ENCODE results near the gene PHAF1. TPM values are rescaled to one million over a fixed set of nuclear protein-coding genes. Genes with fewer than 3 reads are reported as not detected.

Gene PHAF1
- total RNA-seq, 4 donors from 2014 or later = 11.4 to 18.9 (median 17.5) TPM

DNA sequence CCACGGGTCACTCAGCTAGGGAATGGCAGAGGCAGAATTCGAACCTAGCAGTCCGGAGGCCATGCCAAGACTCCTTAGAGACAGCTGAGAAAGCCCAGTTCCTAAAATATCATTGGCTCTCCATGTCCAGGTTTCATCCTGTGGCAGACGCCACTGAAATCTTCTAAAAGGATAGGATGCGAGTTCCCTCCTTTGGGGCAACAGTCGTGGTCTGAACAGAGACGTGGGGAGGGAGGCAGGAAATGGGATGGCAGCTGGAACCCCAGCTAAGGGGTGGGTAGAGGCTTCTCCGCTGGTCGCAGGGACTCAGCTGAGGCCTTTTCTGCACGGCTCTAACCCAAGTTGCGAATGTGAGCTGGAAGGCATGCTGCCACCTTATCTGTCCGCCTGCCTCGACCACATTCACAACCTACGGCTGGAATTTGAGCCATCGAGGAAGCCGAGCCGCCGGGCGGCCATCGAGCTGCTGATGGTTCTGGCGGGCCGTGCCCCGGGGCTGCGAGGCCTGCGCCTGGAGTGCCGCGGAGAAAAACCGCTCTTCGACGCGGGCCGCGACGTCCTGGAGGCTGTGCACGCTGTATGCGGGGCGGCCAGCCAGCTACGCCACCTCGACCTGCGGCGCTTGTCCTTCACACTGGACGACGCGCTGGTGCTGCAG lies 52.9 kb downstream of the PHAF1 start:
- Histone ChIP-seq H3K9me3 (no peaks in the 10 kb centered on the region), H3K36me3 (no peaks in the 10 kb centered on the region), H3K4me1 (peaks cover 50 to 52% of the 10 kb centered on the region in 2 donors), H3K4me3 (replicated peaks in 1 of 3) (peak overlapping the region in 1 of 3 donors; percentile 36), H3K27me3 (no peaks in the 10 kb centered on the region), H3K27ac (peak overlapping the region in 1 of 3 donors; percentile 80)
- WGBS, 2 donors = 30 to 56% methylated on average over 11 to 38 of the region's 44 CpGs
- intact Hi-C loops (cut with DNase I) = no loop called here
- no peak for DNase-seq
- TF ChIP-seq, protein P1, sequence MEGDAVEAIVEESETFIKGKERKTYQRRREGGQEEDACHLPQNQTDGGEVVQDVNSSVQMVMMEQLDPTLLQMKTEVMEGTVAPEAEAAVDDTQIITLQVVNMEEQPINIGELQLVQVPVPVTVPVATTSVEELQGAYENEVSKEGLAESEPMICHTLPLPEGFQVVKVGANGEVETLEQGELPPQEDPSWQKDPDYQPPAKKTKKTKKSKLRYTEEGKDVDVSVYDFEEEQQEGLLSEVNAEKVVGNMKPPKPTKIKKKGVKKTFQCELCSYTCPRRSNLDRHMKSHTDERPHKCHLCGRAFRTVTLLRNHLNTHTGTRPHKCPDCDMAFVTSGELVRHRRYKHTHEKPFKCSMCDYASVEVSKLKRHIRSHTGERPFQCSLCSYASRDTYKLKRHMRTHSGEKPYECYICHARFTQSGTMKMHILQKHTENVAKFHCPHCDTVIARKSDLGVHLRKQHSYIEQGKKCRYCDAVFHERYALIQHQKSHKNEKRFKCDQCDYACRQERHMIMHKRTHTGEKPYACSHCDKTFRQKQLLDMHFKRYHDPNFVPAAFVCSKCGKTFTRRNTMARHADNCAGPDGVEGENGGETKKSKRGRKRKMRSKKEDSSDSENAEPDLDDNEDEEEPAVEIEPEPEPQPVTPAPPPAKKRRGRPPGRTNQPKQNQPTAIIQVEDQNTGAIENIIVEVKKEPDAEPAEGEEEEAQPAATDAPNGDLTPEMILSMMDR (IDR thresholded peaks at IDR 0.05) = no peak
- no peak for TF ChIP-seq POLR2A (IDR thresholded peaks at IDR 0.05)

DNA sequence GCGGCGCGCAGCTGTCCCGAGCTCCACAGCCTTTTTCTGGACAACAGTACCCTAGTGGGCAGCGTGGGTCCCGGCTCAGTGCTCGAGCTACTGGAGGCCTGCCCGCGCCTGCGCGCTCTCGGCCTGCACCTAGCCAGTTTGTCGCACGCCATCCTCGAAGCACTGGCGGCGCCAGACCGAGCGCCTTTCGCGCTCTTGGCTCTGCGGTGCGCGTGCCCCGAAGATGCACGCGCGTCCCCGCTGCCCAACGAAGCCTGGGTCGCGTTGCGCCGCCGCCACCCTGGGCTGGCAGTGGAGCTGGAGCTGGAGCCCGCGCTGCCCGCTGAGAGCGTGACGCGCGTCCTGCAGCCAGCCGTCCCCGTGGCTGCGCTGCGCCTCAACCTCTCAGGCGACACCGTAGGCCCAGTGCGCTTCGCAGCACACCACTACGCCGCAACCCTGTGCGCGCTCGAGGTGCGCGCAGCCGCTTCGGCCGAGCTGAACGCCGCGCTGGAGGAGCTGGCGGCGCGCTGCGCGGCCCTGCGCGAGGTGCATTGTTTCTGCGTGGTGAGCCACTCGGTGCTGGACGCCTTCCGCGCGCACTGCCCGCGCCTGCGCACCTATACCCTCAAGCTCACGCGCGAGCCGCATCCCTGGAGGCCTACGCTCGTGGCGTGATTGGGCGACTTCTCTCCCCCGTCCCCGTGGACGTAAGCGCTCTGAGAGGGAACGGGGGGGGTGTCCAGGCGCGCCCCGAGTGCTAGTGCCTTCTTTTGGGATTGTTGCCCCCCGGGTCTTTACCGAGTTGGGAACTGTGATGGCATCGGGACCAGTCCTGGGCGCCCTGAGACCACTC lies 53.6 kb downstream of the PHAF1 start:
- Histone ChIP-seq H3K9me3 (no peaks in the 10 kb centered on the region), H3K36me3 (no peaks in the 10 kb centered on the region), H3K4me3 (replicated peaks in 1 of 3) (peak overlapping the region in 1 of 3 donors; percentile 36), H3K27me3 (no peaks in the 10 kb centered on the region), H3K27ac (peak overlapping the region in 2 of 3 donors; percentile 23 to 80), H3K4me1 (peaks cover 46 to 51% of the 10 kb centered on the region in 2 donors)
- WGBS, 2 donors = 2 to 4% methylated on average over 8 to 52 of the region's 99 CpGs
- DNase-seq = peak; percentile 84 to 85
- intact Hi-C loops (cut with DNase I) = no loop called here
- TF ChIP-seq POLR2A (IDR thresholded peaks at IDR 0.05) = peak in 1 of 2 donors; percentile 47
- TF ChIP-seq, protein P1 (IDR thresholded peaks at IDR 0.05) = peak in 1 of 6 experiments; percentile 16

DNA sequence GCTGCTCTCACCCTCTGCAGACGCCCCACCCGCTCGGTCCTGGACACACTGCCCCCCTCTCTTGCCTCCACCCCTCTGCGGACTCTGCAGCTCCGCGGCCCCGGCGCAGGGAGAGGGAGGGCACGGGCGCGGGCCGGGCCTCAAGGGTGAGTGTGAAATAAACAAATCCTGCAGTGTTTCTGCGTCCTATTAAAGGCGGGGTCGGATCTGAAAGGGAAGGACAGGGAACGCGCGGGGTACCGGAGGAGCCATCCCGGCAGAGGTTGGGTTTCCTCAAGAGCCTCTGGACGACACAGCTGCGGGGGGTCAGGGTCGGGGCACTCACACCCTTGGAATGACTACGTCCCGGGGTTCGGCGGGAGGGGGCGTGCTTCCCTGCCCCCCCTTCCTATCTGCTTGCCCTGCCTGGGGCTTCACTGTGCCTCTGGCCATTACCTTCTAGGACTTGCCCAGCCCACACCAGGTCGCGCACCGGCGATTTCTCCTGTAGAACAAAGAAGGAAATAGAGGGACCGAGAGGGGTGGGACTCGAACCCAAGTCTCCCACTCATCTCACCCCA lies 54.3 kb downstream of the PHAF1 start:
- intact Hi-C loops (cut with DNase I) = no loop called here
- Histone ChIP-seq H3K4me1 (peaks cover 39 to 44% of the 10 kb centered on the region in 2 donors), H3K9me3 (no peaks in the 10 kb centered on the region), H3K27me3 (no peaks in the 10 kb centered on the region), H3K4me3 (replicated peaks in 1 of 3) (peak overlapping the region in 1 of 3 donors; percentile 36), H3K36me3 (no peaks in the 10 kb centered on the region), H3K27ac (peak overlapping the region in 2 of 3 donors; percentile 23 to 80)
- WGBS, 2 donors = 1 to 2% methylated on average over 12 to 20 of the region's 34 CpGs
- TF ChIP-seq, protein P1 (IDR thresholded peaks at IDR 0.05) = no peak
- TF ChIP-seq POLR2A (IDR thresholded peaks at IDR 0.05) = no peak
- DNase-seq = peak; percentile 49 to 50

DNA sequence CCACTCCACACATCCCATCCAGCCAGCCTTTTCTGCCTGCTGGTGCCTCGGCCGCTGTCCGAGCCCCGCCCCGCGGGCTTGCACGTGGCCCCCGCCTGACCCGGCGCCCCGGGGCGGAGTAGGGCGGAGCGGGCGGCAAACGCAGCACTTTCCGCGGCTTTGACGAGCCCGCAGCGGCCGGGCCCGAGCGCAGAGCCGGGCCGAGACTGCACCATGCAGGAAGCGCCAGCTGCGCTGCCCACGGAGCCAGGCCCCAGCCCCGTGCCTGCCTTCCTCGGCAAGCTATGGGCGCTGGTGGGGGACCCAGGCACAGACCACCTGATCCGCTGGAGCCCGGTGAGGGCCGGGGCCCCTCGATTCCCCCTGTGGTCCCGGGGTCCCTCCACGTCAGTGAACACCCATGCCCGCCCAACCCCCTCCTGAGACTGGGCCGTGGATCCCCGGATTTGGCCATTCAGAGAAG lies 54.9 kb downstream of the PHAF1 start, which contains the start of gene HSF4:
TSS of gene HSF4 (plus strand) at position 147 of the 463 bp plus-strand sequence. CDS start at position 214, 67 bp downstream.
- peak; percentile 74 to 76 for DNase-seq

More for the DNA sequence above, 54.9 kb downstream of the PHAF1 start, which contains the start of gene HSF4:
- H3K4me3 ChIP-seq (replicated peaks in 1 of 3) = peak within 1 kb of the TSS in 1 of 3 donors; percentile 36
- peak within 1 kb of the TSS in 2 of 3 donors; percentile 23 to 80 for H3K27ac ChIP-seq
- TF ChIP-seq, protein P1 (IDR thresholded peaks at IDR 0.05) = no peak
- TF ChIP-seq POLR2A (IDR thresholded peaks at IDR 0.05) = peak in 1 of 2 donors; percentile 47
- intact Hi-C loops (cut with DNase I) = no loop called here
- no peaks in the 10 kb centered on the region for H3K9me3 ChIP-seq
- no peaks in the 10 kb centered on the region for H3K36me3 ChIP-seq
- H3K27me3 ChIP-seq = no peaks in the 10 kb centered on the region
- H3K4me1 ChIP-seq = peaks cover 41 to 48% of the 10 kb centered on the region in 2 donors
- no CpG with 5 or more reads among the region's 41 CpGs for WGBS, 2 donors

Measured in thyroid gland (tissue), 4 donors.